Transverse colon (tissue), 4 donors: ENCODE measurements around the gene CADPS.

Experiments used
- CTCF ChIP-seq, 5 experiments: fragments of 200-600 bp in 3 of 5; fragments of 450-650 bp in 2 of 5; sonication (generic) in 3 of 5; IDR thresholded peaks; 1 replicate in 2 of 5; 2 replicates in 3 of 5; pipeline ENCODE4 v1.5.1; 2016 to 2017; ENCODE audit warnings: antibody characterized with exemption in 5 of 5, inconsistent platforms in 3 of 5, mild to moderate bottlenecking in 2 of 5, moderate library complexity in 1 of 5
- EP300 ChIP-seq: sonication (generic); formaldehyde crosslinking; IDR thresholded peaks from one replicate; pipeline ENCODE4 v1.6.1; 2017; ENCODE audit warnings: antibody characterized with exemption, low read depth
- POLR2A ChIP-seq: fragments of 450-650 bp; IDR thresholded peaks from one replicate; pipeline ENCODE4 v1.6.1; 2016; ENCODE audit warnings: antibody characterized with exemption, mild to moderate bottlenecking, moderate library complexity
- POLR2AphosphoS5 ChIP-seq, 3 donors: sonication (generic); formaldehyde crosslinking; IDR thresholded peaks; one replicate each; pipeline ENCODE4 v1.6.1; 2016; ENCODE audit warnings: antibody characterized with exemption in 3 of 3

DNA sequence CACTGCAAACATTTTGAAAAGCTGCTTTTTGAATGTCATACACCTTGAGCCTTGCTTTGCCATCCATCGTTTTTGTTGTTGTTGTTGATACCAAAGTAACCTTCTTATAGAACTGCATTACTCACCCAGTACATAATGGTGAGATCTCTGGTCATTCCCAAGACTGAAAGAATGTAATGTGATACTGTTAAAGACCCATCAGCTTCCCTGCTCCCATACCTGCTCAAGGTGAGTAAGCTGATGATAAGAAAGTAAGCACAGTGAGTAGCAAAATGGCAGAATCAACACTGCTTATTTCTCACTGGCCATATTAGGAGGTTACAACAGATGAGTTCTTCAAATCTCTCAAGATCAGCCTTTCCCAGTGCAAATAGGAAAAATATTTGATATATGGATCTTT lies 89.8 kb downstream of the CADPS start:
- TF ChIP-seq CTCF (IDR thresholded peaks at IDR 0.05) (no peak), POLR2A (no peak), POLR2AphosphoS5 (IDR thresholded peaks at IDR 0.05) (no peak), EP300 (no peak)
